Nephron progenitor cell (in vitro differentiated cells): ENCODE measurements around the gene AMER3.

Experiments used
- DNase-seq: peaks from one replicate; pipeline ENCODE4 v3.0.0; 2021
- H3K27ac Mint-ChIP-seq: 2 replicates; pipeline ENCODE4 v1.8.0; 2021; ENCODE audit warnings: mild to moderate bottlenecking, moderate library complexity, mixed read lengths
- H3K27me3 Mint-ChIP-seq: 2 replicates; pipeline ENCODE4 v1.8.0; 2021; ENCODE audit warnings: mild to moderate bottlenecking, low read depth, mixed read lengths; ENCODE audit not compliant: poor library complexity
- H3K36me3 Mint-ChIP-seq: 2 replicates; pipeline ENCODE4 v1.8.0; 2021; ENCODE audit warnings: low read depth, mixed read lengths
- H3K4me1 Mint-ChIP-seq: 2 replicates; pipeline ENCODE4 v1.8.0; 2021; ENCODE audit warnings: mixed read lengths
- H3K4me3 Mint-ChIP-seq: 2 replicates; pipeline ENCODE4 v1.8.0; 2021; ENCODE audit warnings: mild to moderate bottlenecking, moderate library complexity, mixed read lengths
- H3K9me3 Mint-ChIP-seq: 2 replicates; pipeline ENCODE4 v1.8.0; 2021; ENCODE audit warnings: mild to moderate bottlenecking, moderate library complexity, mixed read lengths
- CTCF ChIP-seq: fragments of 200-600 bp; sonication (generic); IDR thresholded peaks from 2 replicates; pipeline ENCODE4 v1.5.0; 2021; ENCODE audit warnings: antibody characterized with exemption

Gene AMER3

GRCh38 chr2:130760754-130761751 lies 5.7 kb downstream of the AMER3 start:
- H3K27ac Mint-ChIP-seq: peak overlapping the region; percentile 58
- no peaks in the 10 kb centered on the region for H3K9me3 Mint-ChIP-seq
- H3K4me1 Mint-ChIP-seq: peaks cover 5% of the 10 kb centered on the region
- no peak for TF ChIP-seq CTCF
- no peak for DNase-seq
- peaks cover 50% of the 10 kb centered on the region for H3K27me3 Mint-ChIP-seq
- no peaks in the 10 kb centered on the region for H3K36me3 Mint-ChIP-seq
- H3K4me3 Mint-ChIP-seq: no peak overlapping the region

- H3K4me3 Mint-ChIP-seq: no peak overlapping the region
- H3K9me3 Mint-ChIP-seq: no peaks in the 10 kb centered on the region
- H3K36me3 Mint-ChIP-seq: no peaks in the 10 kb centered on the region
- no peak for TF ChIP-seq CTCF
- DNase-seq: no peak
- H3K4me1 Mint-ChIP-seq: peaks cover 3% of the 10 kb centered on the region
- H3K27me3 Mint-ChIP-seq: peaks cover 43% of the 10 kb centered on the region
- H3K27ac Mint-ChIP-seq: no peak overlapping the region
Observed at GRCh38 chr2:130762031-130762909, 6.9 kb downstream of the AMER3 start.

- Mint-ChIP-seq H3K9me3 (no peaks in the 10 kb centered on the region), H3K4me3 (no peak overlapping the region), H3K27ac (no peak overlapping the region), H3K36me3 (no peaks in the 10 kb centered on the region), H3K27me3 (peaks cover 36% of the 10 kb centered on the region), H3K4me1 (no peaks in the 10 kb centered on the region)
- TF ChIP-seq CTCF: no peak
- DNase-seq: no peak
Observed at GRCh38 chr2:130762910-130763385, 7.6 kb downstream of the AMER3 start.

GRCh38 chr2:130763405-130763804 lies 8.1 kb downstream of the AMER3 start:
- H3K27me3 Mint-ChIP-seq: peaks cover 31% of the 10 kb centered on the region
- no peaks in the 10 kb centered on the region for H3K4me1 Mint-ChIP-seq
- no peak for DNase-seq
- H3K27ac Mint-ChIP-seq: no peak overlapping the region
- no peak overlapping the region for H3K4me3 Mint-ChIP-seq
- TF ChIP-seq CTCF: no peak
- H3K36me3 Mint-ChIP-seq: no peaks in the 10 kb centered on the region
- H3K9me3 Mint-ChIP-seq: no peaks in the 10 kb centered on the region

GRCh38 chr2:130764035-130764820 lies 8.9 kb downstream of the AMER3 start:
- TF ChIP-seq CTCF: no peak
- Mint-ChIP-seq H3K4me3 (no peak overlapping the region), H3K36me3 (no peaks in the 10 kb centered on the region), H3K27ac (no peak overlapping the region), H3K27me3 (peaks cover 23% of the 10 kb centered on the region), H3K4me1 (peaks cover 3% of the 10 kb centered on the region), H3K9me3 (no peaks in the 10 kb centered on the region)
- no peak for DNase-seq
